Upper lobe of left lung (tissue), 4 donors: ENCODE results near the gene RAP1GDS1.

Source experiments
- CTCF ChIP-seq, 6 experiments: fragments of 450-650 bp in 4 of 6; fragments of 200-600 bp in 2 of 6; sonication (generic) in 2 of 6; IDR thresholded peaks; one replicate each; pipeline ENCODE4 v1.5.1; 2016 to 2019; ENCODE audit warnings: antibody characterized with exemption in 6 of 6
- EP300 ChIP-seq, 4 donors: sonication (generic); formaldehyde crosslinking; IDR thresholded peaks; one replicate each; pipeline ENCODE4 v1.5.1; 2017; ENCODE audit warnings: antibody characterized with exemption in 4 of 4, control low read depth in 2 of 4
- POLR2A ChIP-seq, 4 donors: fragments of 450-650 bp; IDR thresholded peaks; one replicate each; pipeline ENCODE4 v1.5.1; 2016 to 2017; ENCODE audit warnings: antibody characterized with exemption in 4 of 4, mild to moderate bottlenecking in 2 of 4

- no peak for TF ChIP-seq CTCF (IDR thresholded peaks at IDR 0.05)
- no peak for TF ChIP-seq POLR2A (IDR thresholded peaks at IDR 0.05)
- TF ChIP-seq EP300 (IDR thresholded peaks at IDR 0.05): no peak
These were observed 122.4 kb downstream of the RAP1GDS1 start for GRCh38 chr4:98383431-98384106.
